Caco-2 (cell line): ENCODE data around the gene FOXO1. TPM values are rescaled to one million over a fixed set of nuclear protein-coding genes. Genes with fewer than 3 reads are reported as not detected.

Experiments used
- BruUV-seq: library from RNA; stranded (reverse); fragments of 400-500 nt; replicated peaks from 2 replicates; lab custom pipeline; 2021; lab: Mats Ljungman, UMichigan
- CTCF ChIA-PET: fragments of 300-600 bp; sonication (Branson Sonifier 250); formaldehyde crosslinking; loops from one replicate; lab custom pipeline; 2022; ENCODE audit warnings: antibody characterized with exemption; lab: Charles Lee
- POLR2A ChIA-PET: fragments of 300-600 bp; sonication (Branson Sonifier 250); formaldehyde crosslinking; loops from one replicate; lab custom pipeline; 2022; ENCODE audit warnings: antibody characterized with exemption; lab: Charles Lee
- DNase-seq, 2 experiments: peaks; one replicate each; pipeline versions ENCODE4 v3.0.0 to v3.0.0-alpha.2; 2020 to 2022
- H3K27me3 ChIP-seq: replicated peaks from 2 replicates; pipeline ENCODE4 v1.6.0; 2011; ENCODE audit warnings: low read length; ENCODE audit not compliant: control insufficient read depth, insufficient read depth
- H3K36me3 ChIP-seq: 2 replicates; pipeline ENCODE4 v1.5.1; 2011; ENCODE audit warnings: low read length; ENCODE audit not compliant: control insufficient read depth, insufficient read depth
- H3K4me1 ChIP-seq: fragments of 250-450 bp; sonication (Bioruptor Pico); 2 replicates; pipeline ENCODE4 v1.5.1; 2020; ENCODE audit warnings: mild to moderate bottlenecking
- H3K4me3 ChIP-seq: 2 replicates; pipeline ENCODE4 v1.5.1; 2011; ENCODE audit warnings: low read depth, mild to moderate bottlenecking, control low read depth, low read length
- H3K9me3 ChIP-seq: fragments of 250-450 bp; sonication (Bioruptor Pico); 2 replicates; pipeline ENCODE4 v1.5.1; 2020; ENCODE audit warnings: mild to moderate bottlenecking, moderate library complexity
- H3K27ac Mint-ChIP-seq: one replicate; pipeline ENCODE4 v1.8.0; 2022; ENCODE audit warnings: mixed read lengths; ENCODE audit not compliant: unreplicated experiment
- H3K27me3 Mint-ChIP-seq: one replicate; pipeline ENCODE4 v1.8.0; 2022; ENCODE audit warnings: mixed read lengths; ENCODE audit not compliant: insufficient read depth, unreplicated experiment
- H3K36me3 Mint-ChIP-seq: one replicate; pipeline ENCODE4 v1.8.0; 2022; ENCODE audit warnings: mild to moderate bottlenecking, mixed read lengths; ENCODE audit not compliant: insufficient read depth, unreplicated experiment
- H3K4me1 Mint-ChIP-seq: one replicate; pipeline ENCODE4 v1.8.0; 2022; ENCODE audit warnings: low read depth, mixed read lengths; ENCODE audit not compliant: unreplicated experiment
- H3K4me3 Mint-ChIP-seq: one replicate; pipeline ENCODE4 v1.8.0; 2022; ENCODE audit warnings: mild to moderate bottlenecking, moderate library complexity, mixed read lengths; ENCODE audit not compliant: unreplicated experiment
- H3K9me3 Mint-ChIP-seq: one replicate; pipeline ENCODE4 v1.8.0; 2022; ENCODE audit warnings: mixed read lengths; ENCODE audit not compliant: unreplicated experiment
- intact Hi-C: fragments of 100-400 bp; cut with micrococcal nuclease; formaldehyde crosslinking; loops from one replicate; pipeline ENCODE4 v1.10.0; 2022; ENCODE audit not compliant: unreplicated experiment
- total RNA-seq: library from RNA; stranded (reverse); gene quantifications from 2 replicates; pipeline ENCODE4 v1.2.3, GENCODE V29; 2022
- TF ChIP-seq, protein P1 (sequence below), 2 experiments: fragments of 200-600 bp in 1 of 2; IDR thresholded peaks; 1 replicate in 1 of 2; 2 replicates in 1 of 2; pipeline versions ENCODE4 v1.5.1 to v1.8.0; 2011 to 2022; ENCODE audit warnings: antibody characterized with exemption in 1 of 2, control low read depth in 1 of 2, inconsistent platforms in 1 of 2, low read depth in 1 of 2, low read length in 1 of 2, mild to moderate bottlenecking in 1 of 2, moderate library complexity in 1 of 2; ENCODE audit not compliant: insufficient read depth in 1 of 2, severe bottlenecking in 1 of 2, unreplicated experiment in 1 of 2

The FOXO1 gene
- total RNA-seq, 1 experiment from 2014 or later: 10.4 TPM

- no peak overlapping the region for H3K4me3 Mint-ChIP-seq
- Histone ChIP-seq H3K36me3 (no peaks in the 10 kb centered on the region), H3K9me3 (no peaks in the 10 kb centered on the region), H3K4me3 (no peak overlapping the region), H3K27me3 (no peaks in the 10 kb centered on the region), H3K4me1 (peaks cover 9% of the 10 kb centered on the region; the same call in 1 of the 2 replicates)
- TF ChIP-seq, protein P1, sequence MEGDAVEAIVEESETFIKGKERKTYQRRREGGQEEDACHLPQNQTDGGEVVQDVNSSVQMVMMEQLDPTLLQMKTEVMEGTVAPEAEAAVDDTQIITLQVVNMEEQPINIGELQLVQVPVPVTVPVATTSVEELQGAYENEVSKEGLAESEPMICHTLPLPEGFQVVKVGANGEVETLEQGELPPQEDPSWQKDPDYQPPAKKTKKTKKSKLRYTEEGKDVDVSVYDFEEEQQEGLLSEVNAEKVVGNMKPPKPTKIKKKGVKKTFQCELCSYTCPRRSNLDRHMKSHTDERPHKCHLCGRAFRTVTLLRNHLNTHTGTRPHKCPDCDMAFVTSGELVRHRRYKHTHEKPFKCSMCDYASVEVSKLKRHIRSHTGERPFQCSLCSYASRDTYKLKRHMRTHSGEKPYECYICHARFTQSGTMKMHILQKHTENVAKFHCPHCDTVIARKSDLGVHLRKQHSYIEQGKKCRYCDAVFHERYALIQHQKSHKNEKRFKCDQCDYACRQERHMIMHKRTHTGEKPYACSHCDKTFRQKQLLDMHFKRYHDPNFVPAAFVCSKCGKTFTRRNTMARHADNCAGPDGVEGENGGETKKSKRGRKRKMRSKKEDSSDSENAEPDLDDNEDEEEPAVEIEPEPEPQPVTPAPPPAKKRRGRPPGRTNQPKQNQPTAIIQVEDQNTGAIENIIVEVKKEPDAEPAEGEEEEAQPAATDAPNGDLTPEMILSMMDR (IDR thresholded peaks at IDR 0.05; ENCODE audit: insufficient read depth in 1 of 2, low read depth in 1 of 2, low read length in 1 of 2, severe bottlenecking in 1 of 2, unreplicated experiment in 1 of 2): no peak
- H3K9me3 Mint-ChIP-seq: no peaks in the 10 kb centered on the region
- no peak overlapping the region for H3K27ac Mint-ChIP-seq
- DNase-seq: no peak
- H3K36me3 Mint-ChIP-seq: no peaks in the 10 kb centered on the region
- ChIA-PET CTCF (no interaction called here), POLR2A (no interaction called here)
- H3K4me1 Mint-ChIP-seq: peaks cover 11% of the 10 kb centered on the region
- H3K27me3 Mint-ChIP-seq: no peaks in the 10 kb centered on the region
- no TSS peak for BruUV-seq
- intact Hi-C loops: no loop called here
Measured at GRCh38 chr13:40626561-40626960, 39.9 kb downstream of the FOXO1 start.

DNA sequence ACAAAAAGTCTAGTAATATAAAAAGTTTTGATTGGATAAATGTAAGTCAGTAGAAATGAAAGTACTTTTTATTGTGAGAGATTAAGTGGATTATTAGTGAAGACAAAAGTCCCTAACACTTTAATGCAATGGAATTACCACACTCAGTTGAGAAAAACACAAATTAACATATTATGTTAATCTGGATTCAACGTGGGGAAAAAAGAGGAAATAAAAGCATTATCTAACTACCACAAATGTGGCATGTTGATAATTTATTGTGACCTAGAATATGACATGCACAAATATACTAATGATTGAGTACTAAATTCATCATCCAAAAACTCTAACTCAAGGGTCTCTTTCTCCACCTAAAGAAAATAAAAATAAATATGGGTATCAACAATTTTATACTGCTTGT is 41.5 kb downstream of the FOXO1 start:
- intact Hi-C loops: no loop called here
- ChIA-PET CTCF (no interaction called here), POLR2A (no interaction called here)
- Histone ChIP-seq H3K36me3 (no peaks in the 10 kb centered on the region; the same call in 1 of the 2 replicates), H3K4me3 (no peak overlapping the region), H3K27me3 (no peaks in the 10 kb centered on the region), H3K9me3 (no peaks in the 10 kb centered on the region), H3K4me1 (peaks cover 6% of the 10 kb centered on the region; the same call in 1 of the 2 replicates)
- TF ChIP-seq, protein P1 (IDR thresholded peaks at IDR 0.05; ENCODE audit: insufficient read depth in 1 of 2, low read depth in 1 of 2, low read length in 1 of 2, severe bottlenecking in 1 of 2, unreplicated experiment in 1 of 2): no peak
- Mint-ChIP-seq H3K4me1 (peaks cover 13% of the 10 kb centered on the region), H3K36me3 (no peaks in the 10 kb centered on the region), H3K27ac (no peak overlapping the region), H3K4me3 (no peak overlapping the region), H3K9me3 (no peaks in the 10 kb centered on the region), H3K27me3 (no peaks in the 10 kb centered on the region)
- BruUV-seq: no TSS peak
- DNase-seq: no peak

DNA sequence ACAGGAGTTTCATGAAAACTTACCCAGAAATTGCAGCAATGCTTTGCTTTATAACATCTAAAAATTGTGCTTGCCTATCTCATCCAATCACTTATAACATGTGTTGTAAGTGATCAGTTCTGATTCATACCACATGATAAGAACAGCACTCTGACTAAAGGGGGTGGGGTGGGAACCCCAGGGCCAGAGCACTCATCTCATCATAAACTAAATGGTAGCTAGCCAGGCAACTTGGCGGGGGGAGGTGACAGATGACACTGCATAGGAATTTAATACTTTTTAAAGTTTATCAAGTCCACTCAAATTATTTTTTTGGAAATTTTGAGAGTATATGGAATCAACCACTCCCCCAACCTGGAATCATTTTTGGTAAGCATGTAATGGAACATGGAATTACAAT is 42.1 kb downstream of the FOXO1 start:
- Mint-ChIP-seq H3K9me3 (no peaks in the 10 kb centered on the region), H3K4me1 (peaks cover 19% of the 10 kb centered on the region), H3K4me3 (no peak overlapping the region), H3K27ac (no peak overlapping the region), H3K36me3 (no peaks in the 10 kb centered on the region), H3K27me3 (no peaks in the 10 kb centered on the region)
- TF ChIP-seq, protein P1 (IDR thresholded peaks at IDR 0.05; ENCODE audit: insufficient read depth in 1 of 2, low read depth in 1 of 2, low read length in 1 of 2, severe bottlenecking in 1 of 2, unreplicated experiment in 1 of 2): no peak
- intact Hi-C loops: no loop called here
- POLR2A ChIA-PET: interaction anchor here (0.6 kb wide), 1 partner anchor 9 kb away, joined by 6 read pairs; no protein-coding TSS in a partner anchor
- no peak for DNase-seq
- H3K4me3 ChIP-seq: no peak overlapping the region
- BruUV-seq: no TSS peak
- CTCF ChIA-PET: interaction anchor here (0.6 kb wide), 1 partner anchor 288 kb away, joined by 8 read pairs; no protein-coding TSS in a partner anchor
- no peaks in the 10 kb centered on the region; the same call in 1 of the 2 replicates for H3K36me3 ChIP-seq
- no peaks in the 10 kb centered on the region for H3K9me3 ChIP-seq
- no peaks in the 10 kb centered on the region for H3K27me3 ChIP-seq
- H3K4me1 ChIP-seq: peaks cover 12% of the 10 kb centered on the region
